ENCODE results near the gene ST6GALNAC2. TPM values are rescaled to one million over a fixed set of nuclear protein-coding genes. Genes with fewer than 3 reads are reported as not detected.
A peak's percentile ranks its signal among the peaks of the same experiment; 100 is the strongest.
"Not testable (repeated sequence)": the region's sequence is repeated elsewhere in the genome, so short reads cannot be mapped to it uniquely, and the experiment has no call there.

The ST6GALNAC2 gene
- total RNA-seq, 1 donor from 2014 or later, result not detected

DNA sequence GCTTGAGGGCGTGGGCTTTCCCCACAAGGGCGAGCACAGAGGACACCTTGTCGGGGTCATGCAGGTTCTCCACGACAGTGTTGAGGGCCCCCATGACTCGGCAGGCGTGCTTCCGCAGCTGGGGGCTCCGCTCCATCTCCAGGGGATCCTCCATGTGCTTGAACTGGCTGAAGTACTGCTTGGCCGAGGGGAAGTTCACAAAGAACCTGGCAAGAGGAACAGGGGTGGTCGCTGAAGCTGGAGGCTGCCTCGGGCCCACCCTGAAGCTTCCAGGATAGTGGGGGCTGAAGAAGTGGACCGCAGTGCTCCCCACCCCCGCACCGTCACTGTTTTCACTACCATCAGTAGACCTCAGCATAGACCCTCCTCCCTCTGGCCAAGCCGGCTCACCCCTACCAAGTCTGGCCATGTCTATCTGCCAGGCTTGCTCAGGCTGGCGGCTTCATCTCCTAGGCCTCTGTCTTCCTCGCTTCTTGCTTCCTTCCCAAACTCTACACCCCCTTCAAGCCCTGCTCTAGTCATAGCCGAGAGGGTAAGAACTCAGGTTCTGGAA lies 54.1 kb downstream of the ST6GALNAC2 start:
- Mint-ChIP-seq H3K27me3 (peaks cover 21% of the 10 kb centered on the region), H3K27ac (no peak overlapping the region), H3K36me3 (ENCODE audit: low read depth) (no peaks in the 10 kb centered on the region), H3K9me3 (no peaks in the 10 kb centered on the region), H3K4me1 (peaks cover 3% of the 10 kb centered on the region), H3K4me3 (no peak overlapping the region)
- no peak for DNase-seq
- intact Hi-C loops (cut with micrococcal nuclease), result no loop called here

DNA sequence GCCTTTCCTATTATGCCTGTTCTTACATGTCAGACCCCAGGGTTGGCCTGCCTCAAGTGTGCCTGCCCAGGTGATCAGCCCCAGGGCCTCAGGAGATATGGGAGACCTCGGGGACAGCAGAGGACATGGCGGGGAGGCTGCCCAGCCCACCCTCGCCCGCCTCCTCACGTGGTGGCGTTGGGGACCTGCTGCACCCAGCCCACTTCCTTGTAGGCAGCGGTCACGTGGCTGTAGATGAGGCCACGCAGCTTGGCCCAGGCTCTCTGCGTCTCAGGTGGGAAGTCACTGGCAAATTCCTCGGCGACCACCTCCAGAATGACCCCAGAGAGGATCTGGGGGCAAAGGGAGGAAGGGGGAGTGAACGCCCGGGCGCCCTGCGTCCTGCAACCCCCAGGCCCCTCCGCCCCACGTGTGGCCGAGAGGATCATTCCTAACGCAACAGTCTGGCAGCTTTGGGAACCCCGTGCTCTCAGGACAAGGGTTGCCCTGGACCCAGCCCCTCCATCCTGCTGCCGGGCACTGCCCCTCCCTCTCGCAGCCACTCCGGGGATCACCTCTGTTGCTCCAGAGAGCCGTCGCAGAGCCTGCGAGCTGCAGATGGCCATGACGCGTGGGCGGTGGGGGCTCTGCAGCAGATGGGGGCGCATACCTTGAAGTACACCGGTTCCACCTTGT lies 54.7 kb downstream of the ST6GALNAC2 start:
- DNase-seq, result no peak
- Mint-ChIP-seq H3K4me1 (peaks cover 3% of the 10 kb centered on the region), H3K4me3 (no peak overlapping the region), H3K27me3 (peaks cover 15% of the 10 kb centered on the region), H3K36me3 (ENCODE audit: low read depth) (no peaks in the 10 kb centered on the region), H3K9me3 (no peaks in the 10 kb centered on the region), H3K27ac (no peak overlapping the region)
- intact Hi-C loops (cut with micrococcal nuclease), result no loop called here

DNA sequence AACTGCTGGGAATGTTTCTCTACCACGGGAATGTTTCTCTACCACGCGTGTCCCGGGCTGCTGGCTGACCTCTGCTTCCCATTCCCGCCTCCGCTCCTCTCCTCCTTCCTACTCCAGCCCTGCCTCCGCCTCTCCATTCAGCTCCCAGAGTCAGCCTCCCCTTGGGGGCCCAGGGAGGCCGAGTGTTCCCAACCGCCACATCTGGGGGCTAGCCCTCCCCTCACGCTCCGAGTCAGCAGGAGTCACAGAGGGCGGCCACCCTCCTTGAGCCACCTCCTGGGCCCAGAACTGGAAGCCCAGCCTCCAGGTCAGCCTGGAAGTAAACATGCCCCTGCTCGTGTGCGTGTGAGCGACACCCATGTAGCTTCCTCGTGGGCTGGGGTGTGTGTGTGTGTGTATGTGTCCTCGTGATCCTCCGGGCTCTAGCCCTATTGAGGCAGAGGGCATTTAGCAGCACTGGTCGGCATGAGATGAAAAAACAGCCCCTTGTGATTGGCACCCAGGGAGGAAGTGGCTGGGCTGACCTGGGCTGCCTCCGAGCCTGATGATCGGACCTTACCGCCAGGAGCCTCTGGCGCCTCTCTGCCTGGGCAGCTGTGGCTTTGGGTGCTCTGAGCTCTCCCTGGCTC lies 55.5 kb downstream of the ST6GALNAC2 start:
- Mint-ChIP-seq H3K4me3 (no peak overlapping the region), H3K27me3 (peaks cover 12% of the 10 kb centered on the region), H3K36me3 (ENCODE audit: low read depth) (no peaks in the 10 kb centered on the region), H3K4me1 (peaks cover 3% of the 10 kb centered on the region), H3K27ac (no peak overlapping the region), H3K9me3 (no peaks in the 10 kb centered on the region)
- intact Hi-C loops (cut with micrococcal nuclease), result no loop called here
- no peak for DNase-seq

DNA sequence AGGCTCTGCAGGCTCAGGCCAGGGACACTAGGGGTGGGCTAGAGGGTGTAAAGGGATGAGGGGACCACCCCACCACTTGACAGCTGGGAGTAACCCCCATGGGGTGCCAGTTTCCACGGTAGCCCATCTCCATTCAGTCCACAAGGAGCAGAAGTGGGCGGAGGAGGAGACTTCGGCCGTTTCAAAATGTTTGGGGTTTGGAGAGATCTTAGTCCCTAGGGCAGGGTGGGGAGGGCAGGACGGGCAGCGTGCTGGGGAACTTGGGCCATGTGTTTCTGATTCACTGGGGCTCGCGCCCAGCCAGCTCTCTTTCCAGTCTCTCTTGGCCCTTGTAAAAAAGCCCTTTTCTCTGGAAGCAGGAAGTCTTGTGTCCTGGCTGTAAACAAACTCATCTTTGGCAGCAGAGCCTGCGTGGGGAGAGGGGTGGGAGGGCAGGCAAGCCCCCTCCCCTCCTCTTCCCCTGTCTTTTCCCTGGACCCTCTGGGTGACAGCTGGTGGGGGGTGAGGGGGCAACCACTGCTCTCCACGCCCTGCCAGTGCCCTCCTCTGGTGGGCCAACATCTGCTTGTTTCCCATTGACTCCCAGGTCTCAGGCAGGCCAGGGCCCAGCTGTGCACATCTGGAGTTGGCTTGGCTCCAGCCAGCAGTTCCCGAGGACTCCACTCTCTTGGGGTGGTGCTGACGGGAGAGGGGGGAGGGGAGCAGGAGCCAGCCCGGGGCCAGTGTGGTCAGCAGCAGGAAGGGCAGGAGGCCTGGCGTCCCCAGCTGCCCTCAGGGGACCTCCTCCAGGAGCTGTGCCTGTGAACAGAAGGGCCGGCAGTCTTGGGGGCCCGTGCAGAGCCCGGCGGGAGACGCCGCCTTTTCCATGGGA lies 56.2 kb downstream of the ST6GALNAC2 start:
- Mint-ChIP-seq H3K9me3 (no peaks in the 10 kb centered on the region), H3K36me3 (ENCODE audit: low read depth) (no peaks in the 10 kb centered on the region), H3K27me3 (peaks cover 11% of the 10 kb centered on the region), H3K27ac (no peak overlapping the region), H3K4me1 (peaks cover 5% of the 10 kb centered on the region), H3K4me3 (no peak overlapping the region)
- intact Hi-C loops (cut with micrococcal nuclease), result no loop called here
- DNase-seq, result no peak

DNA sequence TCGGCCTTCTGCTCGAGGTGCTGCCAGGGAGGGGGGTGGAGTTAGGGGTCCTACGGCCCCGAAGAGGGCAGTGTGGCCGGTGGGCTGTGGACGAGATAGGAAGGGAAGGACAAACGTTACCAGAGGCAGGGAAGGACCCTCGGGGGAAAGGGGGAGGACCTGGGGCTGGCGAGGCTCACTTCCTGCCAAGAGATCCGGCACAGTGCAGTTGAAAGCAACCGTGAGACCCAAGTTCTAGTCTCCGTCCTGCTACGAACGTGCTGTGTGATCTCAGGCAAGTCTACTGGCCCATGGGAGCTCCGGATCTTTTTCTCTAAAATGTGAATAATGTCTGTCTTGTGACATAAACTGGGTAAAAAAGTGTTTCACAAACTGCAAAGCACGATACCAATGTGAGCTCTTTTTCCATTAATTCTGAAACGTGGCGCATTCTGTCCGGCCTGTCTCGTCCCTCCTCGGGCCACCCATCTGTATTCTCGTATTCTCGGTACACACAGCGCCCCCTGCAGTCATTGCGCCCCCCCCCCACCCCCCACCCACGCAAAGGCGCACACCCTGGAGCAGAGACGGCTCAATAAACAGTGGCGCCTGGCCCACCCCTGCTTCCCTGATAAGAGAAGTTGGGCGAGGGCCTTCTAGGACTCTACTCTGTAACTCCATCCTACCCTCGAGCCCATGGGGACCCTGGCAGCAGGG lies 57.0 kb downstream of the ST6GALNAC2 start:
- Mint-ChIP-seq H3K4me1 (peaks cover 7% of the 10 kb centered on the region), H3K9me3 (no peaks in the 10 kb centered on the region), H3K27me3 (peaks cover 9% of the 10 kb centered on the region), H3K27ac (no peak overlapping the region), H3K4me3 (no peak overlapping the region), H3K36me3 (ENCODE audit: low read depth) (no peaks in the 10 kb centered on the region)
- no peak for DNase-seq
- intact Hi-C loops (cut with micrococcal nuclease), result no loop called here

DNA sequence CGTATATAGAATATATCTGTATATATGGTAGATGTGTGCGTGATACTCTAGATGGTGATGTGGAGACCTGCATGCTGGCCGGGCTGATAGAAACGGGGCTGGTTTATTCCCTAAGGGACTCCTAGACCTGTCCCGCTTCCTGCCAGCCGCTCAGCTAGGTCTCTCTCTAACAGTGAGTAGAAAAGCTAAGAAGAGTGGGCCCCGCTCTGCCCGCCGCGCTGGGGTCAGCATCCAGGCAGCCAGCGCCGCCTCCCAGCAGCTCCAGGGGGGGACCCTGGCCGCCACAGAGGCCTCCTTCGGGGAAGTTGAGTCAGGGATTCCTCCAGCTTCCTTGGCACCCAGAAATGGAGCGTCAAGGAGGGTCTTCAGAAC lies 57.5 kb downstream of the ST6GALNAC2 start:
- DNase-seq, result no peak
- Mint-ChIP-seq H3K27ac (no peak overlapping the region), H3K9me3 (no peaks in the 10 kb centered on the region), H3K27me3 (peaks cover 11% of the 10 kb centered on the region), H3K36me3 (ENCODE audit: low read depth) (no peaks in the 10 kb centered on the region), H3K4me1 (peaks cover 11% of the 10 kb centered on the region), H3K4me3 (no peak overlapping the region)
- intact Hi-C loops (cut with micrococcal nuclease), result no loop called here

DNA sequence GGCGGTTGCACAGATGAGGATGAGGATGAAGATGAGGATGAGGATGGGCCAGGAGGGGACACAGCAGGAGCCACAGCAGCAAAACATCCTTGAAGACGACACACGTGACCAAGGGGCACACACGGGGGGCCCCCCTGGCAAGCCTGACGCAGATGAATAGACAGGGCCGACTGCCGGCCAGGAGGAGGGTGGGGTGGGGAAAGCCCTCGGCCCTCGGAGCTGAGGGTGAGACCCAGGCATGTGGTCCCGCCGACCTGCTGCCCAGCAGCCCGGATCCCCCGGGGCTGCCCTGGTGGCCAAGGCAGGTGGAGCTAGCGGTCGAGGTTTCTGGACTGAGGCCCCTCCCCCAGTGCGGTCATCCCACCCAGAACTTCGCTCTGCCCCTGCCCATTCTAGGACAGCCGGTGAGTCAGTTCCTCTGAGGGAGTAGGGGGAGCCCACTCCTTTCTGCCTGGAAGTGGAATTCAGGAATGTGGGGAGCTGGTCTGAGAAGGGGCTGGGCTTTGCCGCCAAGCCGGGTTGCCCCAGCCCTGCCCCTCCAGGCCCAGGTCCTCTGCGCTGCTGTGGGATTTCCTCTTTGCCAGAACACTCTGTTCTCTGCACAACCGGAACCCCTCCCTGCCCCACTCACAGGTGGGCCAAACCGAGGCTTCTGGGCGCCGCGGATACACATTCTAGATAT lies 58.1 kb downstream of the ST6GALNAC2 start:
- peaks cover 11% of the 10 kb centered on the region for H3K27me3 Mint-ChIP-seq

DNA sequence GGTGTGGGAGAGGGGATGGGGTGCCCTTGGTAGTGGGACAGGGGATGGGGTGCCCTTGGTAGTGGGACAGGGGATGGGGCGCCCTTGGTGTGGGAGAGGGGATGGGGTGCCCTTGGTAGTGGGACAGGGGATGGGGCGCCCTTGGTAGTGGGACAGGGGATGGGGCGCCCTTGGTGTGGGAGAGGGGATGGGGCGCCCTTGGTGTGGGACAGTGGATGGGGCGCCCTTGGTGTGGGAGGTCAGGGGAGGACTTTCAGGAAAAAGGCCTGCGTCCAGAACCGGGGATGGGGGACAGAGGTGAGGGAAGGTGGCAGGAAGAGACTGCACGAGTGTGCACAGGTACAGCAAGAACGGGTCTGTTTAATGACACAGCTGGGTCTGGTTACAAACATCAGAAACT lies 58.6 kb downstream of the ST6GALNAC2 start:
- peaks cover 14% of the 10 kb centered on the region for H3K4me1 Mint-ChIP-seq
- not testable (repeated sequence) for DNase-seq

More for the DNA sequence above, 58.1 kb downstream of the ST6GALNAC2 start:
- Mint-ChIP-seq H3K27ac (no peak overlapping the region), H3K4me1 (peaks cover 14% of the 10 kb centered on the region), H3K9me3 (no peaks in the 10 kb centered on the region), H3K36me3 (ENCODE audit: low read depth) (no peaks in the 10 kb centered on the region), H3K4me3 (no peak overlapping the region)
- peak; percentile 75 for DNase-seq
- intact Hi-C loops (cut with micrococcal nuclease), result no loop called here

DNA sequence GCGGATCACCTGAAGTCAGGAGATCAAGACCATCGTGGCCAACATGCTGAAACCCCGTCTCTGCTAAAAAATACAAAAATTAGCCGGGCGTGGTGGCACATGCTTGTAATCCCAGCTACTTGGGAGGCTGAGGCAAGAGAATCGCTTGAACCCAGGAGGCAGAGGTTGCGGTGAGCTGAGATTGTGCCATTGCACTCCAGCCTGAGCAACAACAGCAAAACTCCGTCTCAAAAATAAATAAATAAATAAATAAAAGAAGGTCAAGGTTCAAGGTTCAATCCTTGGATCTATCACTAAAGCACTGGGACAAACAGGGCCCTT lies 60.2 kb downstream of the ST6GALNAC2 start:
- H3K9me3 Mint-ChIP-seq; intact Hi-C loops (cut with micrococcal nuclease); H3K4me3 Mint-ChIP-seq; H3K27me3 Mint-ChIP-seq; DNase-seq; H3K27ac Mint-ChIP-seq; H3K36me3 Mint-ChIP-seq (ENCODE audit: low read depth): not testable (repeated sequence)
- H3K4me1 Mint-ChIP-seq, result peaks cover 14% of the 10 kb centered on the region

More for the DNA sequence above, 58.6 kb downstream of the ST6GALNAC2 start:
- H3K9me3 Mint-ChIP-seq; H3K36me3 Mint-ChIP-seq (ENCODE audit: low read depth); H3K4me3 Mint-ChIP-seq; intact Hi-C loops (cut with micrococcal nuclease); H3K27me3 Mint-ChIP-seq; H3K27ac Mint-ChIP-seq: not testable (repeated sequence)

DNA sequence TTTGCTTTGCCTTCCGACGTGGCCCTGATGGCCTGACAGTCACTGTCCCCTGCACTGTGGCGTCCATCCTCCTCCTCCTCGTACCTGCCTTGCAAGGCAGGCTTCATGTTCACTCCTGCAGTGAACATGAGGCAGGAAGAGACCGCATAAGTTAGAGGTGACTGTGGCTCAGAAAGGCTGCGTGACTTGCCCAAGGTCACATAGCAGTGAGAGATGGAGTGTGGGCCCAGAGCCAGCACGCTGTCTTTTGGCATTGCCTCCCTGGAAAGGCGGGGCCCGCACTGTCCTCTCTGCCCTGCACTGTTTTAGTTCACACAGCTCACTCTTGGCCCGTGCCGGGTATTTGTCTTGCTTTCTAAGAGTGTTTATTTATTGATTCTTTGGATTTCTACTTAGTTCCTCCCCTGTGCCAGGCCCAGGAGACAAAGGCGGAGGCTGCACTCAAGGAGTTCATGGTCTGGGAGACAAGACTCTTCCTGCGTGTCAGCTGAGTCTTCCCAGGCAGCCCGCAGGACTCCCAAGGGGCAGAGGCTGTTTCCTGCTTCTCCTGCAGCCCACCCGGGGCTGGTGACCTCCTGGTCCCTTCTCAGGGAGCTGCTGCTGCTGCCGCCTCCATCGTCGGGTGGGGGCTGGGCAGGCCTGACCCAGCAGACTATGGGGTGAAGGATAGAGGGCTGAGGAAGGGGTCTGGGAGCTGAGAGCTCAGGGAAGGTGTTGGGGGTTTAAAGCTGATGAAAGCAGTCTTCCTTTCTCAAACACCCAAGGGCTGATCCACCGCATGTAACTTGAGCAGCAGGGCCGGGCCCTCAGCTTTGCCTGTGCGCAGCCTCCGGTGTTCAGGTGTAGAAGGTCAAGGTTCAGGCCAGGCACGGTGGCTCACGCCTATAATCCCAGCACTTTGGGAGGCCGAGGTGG lies 60.8 kb downstream of the ST6GALNAC2 start:
- Mint-ChIP-seq H3K27me3 (peaks cover 6% of the 10 kb centered on the region), H3K4me1 (peaks cover 14% of the 10 kb centered on the region), H3K27ac (no peak overlapping the region), H3K4me3 (no peak overlapping the region), H3K36me3 (ENCODE audit: low read depth) (no peaks in the 10 kb centered on the region), H3K9me3 (no peaks in the 10 kb centered on the region)
- no peak for DNase-seq
- intact Hi-C loops (cut with micrococcal nuclease), result no loop called here

DNA sequence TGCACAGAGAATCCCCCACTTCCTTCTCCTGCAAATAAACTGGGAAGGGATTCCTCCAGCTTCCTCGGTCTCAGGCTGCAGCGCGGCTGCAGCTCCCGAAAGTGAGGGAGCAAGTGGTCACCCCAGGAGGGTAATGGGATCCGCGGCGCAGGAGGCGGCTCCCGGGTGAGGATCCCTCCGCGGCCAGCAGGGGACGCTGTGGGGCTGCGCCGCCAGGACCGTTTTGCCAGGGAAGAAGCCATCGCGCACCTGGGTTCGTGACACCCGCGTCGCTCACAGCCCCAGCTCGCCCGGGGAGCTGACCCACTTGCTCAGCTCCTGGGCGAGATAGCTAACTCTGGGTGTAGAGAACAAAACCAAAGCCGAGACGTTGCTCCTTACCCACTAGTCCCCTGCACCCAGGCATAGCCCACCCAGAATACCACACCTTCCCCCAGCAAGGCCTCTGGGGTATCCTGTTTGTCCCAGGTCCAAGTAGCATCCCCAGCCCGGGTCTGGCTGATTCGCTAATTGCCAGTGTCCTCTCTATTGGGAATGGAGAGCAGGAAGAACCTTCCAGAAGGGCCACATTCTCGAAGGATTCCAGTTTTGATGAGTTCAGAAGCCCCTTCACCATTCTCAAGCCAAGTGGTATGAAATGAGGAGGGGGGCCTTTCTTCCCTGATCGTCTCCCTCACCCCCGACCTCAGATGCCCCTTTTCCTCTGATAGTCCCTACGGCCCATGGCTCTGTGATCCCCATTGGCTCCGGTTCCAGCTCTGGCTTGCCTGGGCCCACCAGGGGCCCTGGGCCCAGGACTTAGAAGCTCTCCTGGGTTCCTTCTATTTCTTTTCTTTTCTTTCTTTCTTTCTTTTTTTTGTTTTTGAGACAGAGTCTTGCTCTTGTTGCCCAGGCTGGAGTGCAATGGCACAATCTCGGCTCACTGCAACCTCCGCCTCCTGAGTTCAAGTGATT lies 62.3 kb downstream of the ST6GALNAC2 start:
- peak; percentile 95 for DNase-seq
- no peaks in the 10 kb centered on the region for H3K36me3 Mint-ChIP-seq (ENCODE audit: low read depth)
- peak overlapping the region; percentile 67 for H3K27ac Mint-ChIP-seq
- peak overlapping the region; percentile 41 for H3K4me3 Mint-ChIP-seq
- no peaks in the 10 kb centered on the region for H3K9me3 Mint-ChIP-seq
- intact Hi-C loops (cut with micrococcal nuclease), result loop anchor here (1.0 kb wide), 2 partner anchors 24 to 101 kb away; no protein-coding TSS in a partner anchor
- peaks cover 6% of the 10 kb centered on the region for H3K27me3 Mint-ChIP-seq
- peaks cover 20% of the 10 kb centered on the region for H3K4me1 Mint-ChIP-seq
